H7 (cell line): ENCODE measurements around the gene TMEM217. TPM values are rescaled to one million over a fixed set of nuclear protein-coding genes. Genes with fewer than 3 reads are reported as not detected.
A peak's percentile ranks its signal among the peaks of the same experiment; 100 is the strongest.
"Not testable (repeated sequence)": the region's sequence is repeated elsewhere in the genome, so short reads cannot be mapped to it uniquely, and the experiment has no call there.

ENCODE experiments used
- DNase-seq: peaks from one replicate; pipeline ENCODE4 v3.0.0; 2012
- H3K27me3 ChIP-seq: 2 replicates; pipeline ENCODE4 v1.6.0; 2011; ENCODE audit warnings: mild to moderate bottlenecking, low read length; ENCODE audit not compliant: control insufficient read depth, insufficient read depth
- H3K36me3 ChIP-seq: replicated peaks from 2 replicates; pipeline ENCODE4 v1.5.1; 2011; ENCODE audit warnings: low read length; ENCODE audit not compliant: control insufficient read depth, insufficient read depth
- H3K4me3 ChIP-seq: 2 replicates; pipeline ENCODE4 v1.5.1; 2011; ENCODE audit warnings: low read depth, mild to moderate bottlenecking, control low read depth, low read length, moderate library complexity; ENCODE audit not compliant: insufficient read depth
- total RNA-seq: library from RNA; depleted of rRNA; stranded (reverse); fragments of >200 nt; shearing (Covaris generic); gene quantifications from 2 replicates; pipeline ENCODE4 v1.2.3, GENCODE V29; 2014

The TMEM217 gene
- total RNA-seq, 1 experiment from 2014 or later = 0.14 TPM

DNA sequence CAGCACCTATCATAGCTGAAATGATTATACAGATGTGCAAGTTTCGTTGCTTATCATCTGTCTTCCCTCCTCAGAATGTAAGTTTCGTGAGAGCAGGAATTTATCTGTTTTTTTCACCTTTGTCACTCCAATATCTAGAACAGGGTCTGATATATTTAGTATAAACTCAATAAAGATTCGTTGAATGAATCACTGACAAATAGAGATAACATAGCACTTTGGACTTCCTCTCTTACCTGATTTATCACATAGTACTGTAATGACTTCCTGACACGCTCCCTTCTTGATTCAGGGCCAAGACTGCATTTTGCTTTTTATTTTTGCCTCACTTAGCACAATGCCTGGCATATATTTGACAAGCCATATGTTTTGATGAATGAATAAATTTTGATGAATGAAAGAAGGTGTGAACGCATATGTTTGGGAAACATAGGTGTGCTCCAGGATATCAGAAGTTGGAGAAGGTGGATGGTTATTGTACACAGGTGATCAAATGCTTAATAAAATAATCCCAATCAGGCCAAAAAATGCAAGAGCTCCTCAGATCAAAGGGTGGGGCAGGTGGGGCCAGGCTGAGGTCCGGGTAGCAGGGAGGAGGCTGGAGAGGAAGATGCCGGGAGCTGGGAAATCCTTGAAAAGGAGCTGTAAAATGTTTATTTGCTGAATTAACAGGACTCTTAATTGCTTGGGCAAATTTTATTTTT, 55.0 kb downstream of the TMEM217 start:
- H3K36me3 ChIP-seq = no peaks in the 10 kb centered on the region
- DNase-seq = no peak
- H3K4me3 ChIP-seq = no peak overlapping the region
- H3K27me3 ChIP-seq = no peaks in the 10 kb centered on the region

DNA sequence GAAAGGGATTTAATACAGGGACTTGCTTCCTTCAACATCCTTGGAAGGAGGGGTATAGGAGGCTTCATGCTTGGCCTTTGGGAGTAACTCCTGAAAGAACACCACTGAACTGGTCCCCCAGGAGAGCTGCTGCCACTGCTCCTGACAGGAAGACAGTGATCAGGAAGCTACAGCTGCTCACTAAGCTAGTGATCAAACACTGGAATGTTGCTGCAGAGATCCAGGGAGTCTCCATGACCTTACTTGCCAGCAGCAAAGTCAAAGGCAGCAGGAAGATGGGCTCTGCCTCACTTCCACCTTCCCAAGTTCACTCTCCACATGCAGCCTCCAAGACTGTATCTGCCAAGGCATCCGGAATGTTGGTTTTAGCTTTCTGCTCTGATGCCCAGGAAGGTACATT, 56.2 kb downstream of the TMEM217 start:
- H3K4me3 ChIP-seq = no peak overlapping the region
- no peaks in the 10 kb centered on the region for H3K36me3 ChIP-seq
- no peaks in the 10 kb centered on the region for H3K27me3 ChIP-seq

DNA sequence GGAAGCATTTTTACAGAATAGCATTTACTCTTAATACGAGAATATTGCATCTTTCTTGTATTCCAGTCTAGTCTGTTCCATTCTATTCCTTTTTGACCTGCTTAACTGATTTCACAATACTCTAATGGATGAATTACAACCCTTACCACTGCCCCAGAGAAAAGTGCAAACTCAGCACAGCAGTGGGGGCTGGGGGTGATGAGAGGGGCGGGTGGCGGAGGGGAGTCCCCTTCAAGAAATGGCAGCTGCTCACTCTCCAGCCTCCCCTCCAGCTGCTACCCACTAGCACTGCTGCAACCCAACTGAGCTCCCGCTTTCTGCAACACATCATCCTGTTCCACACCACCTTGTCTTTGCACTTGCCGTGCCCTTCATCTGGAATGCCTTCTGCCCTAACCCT, 57.9 kb downstream of the TMEM217 start:
- DNase-seq = no peak
- no peaks in the 10 kb centered on the region for H3K27me3 ChIP-seq
- no peak overlapping the region for H3K4me3 ChIP-seq
- H3K36me3 ChIP-seq = no peaks in the 10 kb centered on the region

More for the DNA sequence above, 56.2 kb downstream of the TMEM217 start:
- DNase-seq = peak; percentile 19

DNA sequence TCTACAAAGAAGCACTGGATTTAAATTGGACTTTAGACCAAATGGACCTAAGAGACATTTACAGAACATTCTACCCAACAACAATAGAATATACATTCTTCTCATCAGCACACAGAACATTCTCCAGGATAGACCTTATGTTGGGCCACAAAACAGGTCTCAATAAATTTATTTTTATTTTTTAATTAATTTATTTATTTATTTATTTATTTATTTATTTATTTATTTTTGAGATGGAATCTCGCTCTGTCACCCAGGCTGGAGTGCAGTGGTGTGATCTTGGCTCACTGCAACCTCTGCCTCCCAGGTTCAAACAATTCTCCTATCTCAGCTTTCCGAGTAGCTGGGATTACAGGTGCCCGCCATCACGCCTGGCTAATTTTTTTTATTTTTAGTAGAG, 61.5 kb downstream of the TMEM217 start:
- not testable (repeated sequence) for H3K27me3 ChIP-seq, DNase-seq, H3K4me3 ChIP-seq, H3K36me3 ChIP-seq

GRCh38 chr6:37194886-37195285, 63.1 kb downstream of the TMEM217 start:
- not testable (repeated sequence) for H3K4me3 ChIP-seq, DNase-seq, H3K36me3 ChIP-seq, H3K27me3 ChIP-seq

GRCh38 chr6:37192666-37193065, 65.3 kb downstream of the TMEM217 start:
- no peak overlapping the region for H3K4me3 ChIP-seq
- no peaks in the 10 kb centered on the region for H3K27me3 ChIP-seq
- H3K36me3 ChIP-seq = no peaks in the 10 kb centered on the region
- no peak for DNase-seq

GRCh38 chr6:37190159-37190535, 67.8 kb downstream of the TMEM217 start:
- H3K36me3 ChIP-seq = no peaks in the 10 kb centered on the region
- no peak overlapping the region for H3K4me3 ChIP-seq
- no peak for DNase-seq
- no peaks in the 10 kb centered on the region for H3K27me3 ChIP-seq

DNA sequence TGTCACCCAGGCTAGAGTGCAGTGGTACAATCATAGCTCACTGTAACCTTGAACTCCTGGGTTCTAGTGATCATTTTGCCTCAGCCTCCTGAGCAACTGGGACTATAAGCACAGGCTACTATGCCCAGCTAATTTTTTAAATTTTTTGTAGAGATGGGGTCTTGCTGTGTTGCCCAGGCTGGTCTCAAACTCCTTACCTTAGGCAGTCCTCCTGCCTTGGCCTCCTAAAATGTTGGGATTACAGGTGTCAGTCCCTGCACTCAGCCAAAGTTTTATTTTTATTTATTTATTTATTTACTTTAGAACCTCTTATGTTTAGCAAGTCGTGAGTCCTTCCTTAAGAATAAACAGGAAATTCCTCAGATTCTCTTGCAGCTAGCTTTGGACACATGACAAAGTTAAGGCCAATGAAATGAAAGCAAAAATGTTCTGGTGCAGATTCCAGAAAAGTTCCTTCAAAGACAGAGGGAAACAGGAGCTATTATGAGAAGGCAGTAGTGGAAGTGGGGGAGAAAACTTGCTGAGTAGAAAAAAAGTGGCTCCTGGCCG, 68.9 kb downstream of the TMEM217 start:
- Histone ChIP-seq H3K36me3 (no peaks in the 10 kb centered on the region), H3K27me3 (no peaks in the 10 kb centered on the region), H3K4me3 (no peak overlapping the region)
- DNase-seq = no peak

- H3K36me3 ChIP-seq = no peaks in the 10 kb centered on the region
- DNase-seq = no peak
Observed at GRCh38 chr6:37187321-37188022, 70.5 kb downstream of the TMEM217 start.

GRCh38 chr6:37185949-37186720, 71.8 kb downstream of the TMEM217 start:
- H3K36me3 ChIP-seq, H3K27me3 ChIP-seq, DNase-seq, H3K4me3 ChIP-seq: not testable (repeated sequence)

More at GRCh38 chr6:37187321-37188022, 70.5 kb downstream of the TMEM217 start:
- no peaks in the 10 kb centered on the region for H3K27me3 ChIP-seq
- no peak overlapping the region for H3K4me3 ChIP-seq

- no peaks in the 10 kb centered on the region for H3K36me3 ChIP-seq
- no peaks in the 10 kb centered on the region for H3K27me3 ChIP-seq
- DNase-seq = no peak
- H3K4me3 ChIP-seq = no peak overlapping the region
Observed at GRCh38 chr6:37182736-37183590, 75.0 kb downstream of the TMEM217 start.

- DNase-seq, H3K36me3 ChIP-seq, H3K4me3 ChIP-seq, H3K27me3 ChIP-seq: not testable (repeated sequence)
Observed at GRCh38 chr6:37180610-37181009, 77.3 kb downstream of the TMEM217 start.

GRCh38 chr6:37180075-37180474, 77.9 kb downstream of the TMEM217 start:
- peaks cover 4% of the 10 kb centered on the region for H3K36me3 ChIP-seq
- H3K4me3 ChIP-seq = no peak overlapping the region
- DNase-seq = no peak
- no peaks in the 10 kb centered on the region for H3K27me3 ChIP-seq

- no peak for DNase-seq
- H3K36me3 ChIP-seq = peaks cover 20% of the 10 kb centered on the region
- no peaks in the 10 kb centered on the region for H3K27me3 ChIP-seq
- no peak overlapping the region for H3K4me3 ChIP-seq
Observed at GRCh38 chr6:37177935-37178517, 79.9 kb downstream of the TMEM217 start.
